GM12892 (cell line): ENCODE data around the gene MON2.

Source experiments
- POLR2A ChIP-seq: IDR thresholded peaks from 2 replicates; pipeline ENCODE4 v1.6.1; 2011; ENCODE audit warnings: low read depth, low read length, control low read depth
- POLR2AphosphoS5 ChIP-seq: IDR thresholded peaks from 2 replicates; pipeline ENCODE4 v1.6.1; 2011; ENCODE audit warnings: low read depth, low read length, control low read depth

DNA sequence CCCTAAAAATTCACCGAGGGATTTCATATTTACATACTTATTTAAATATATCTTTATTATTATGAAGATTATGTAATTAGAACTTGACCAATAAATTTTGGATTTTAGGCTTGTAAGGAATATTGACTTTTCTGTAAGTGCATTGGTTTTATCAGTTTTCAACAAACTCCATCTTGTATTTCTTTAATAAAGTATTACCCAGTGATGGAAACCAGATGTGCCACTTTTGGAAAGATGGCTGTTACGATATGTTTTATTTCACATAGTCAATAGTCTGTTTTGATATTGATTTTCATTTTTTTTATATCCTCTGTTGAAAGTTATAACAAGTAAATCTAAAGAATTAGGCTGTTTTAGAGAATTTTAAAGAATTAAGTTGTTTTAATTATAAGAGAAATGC lies 1.8 kb downstream of the MON2 start:
- TF ChIP-seq POLR2AphosphoS5 = no peak
- no peak for TF ChIP-seq POLR2A
